Activated CD8-positive, alpha-beta memory T cell treated with anti-CD3 and anti-CD28 coated beads, Interleukin-2, amount 10 ng/mL, durations not matched to agents 7 days and 5 days (primary cell): ENCODE measurements around the gene TCP11L1. TPM values are rescaled to one million over a fixed set of nuclear protein-coding genes. Genes with fewer than 3 reads are reported as not detected.
"Not testable (repeated sequence)": the region's sequence is repeated elsewhere in the genome, so short reads cannot be mapped to it uniquely, and the experiment has no call there.

ENCODE experiments used
- ATAC-seq: fragments of 150-1000 bp; cut with Tn5 transposase; one replicate; pipeline ENCODE4 v1.10.0; 2021; ENCODE audit warnings: moderate library complexity
- CTCF ChIA-PET: fragments of 350-600 bp; sonication (Branson Sonifier 250); formaldehyde crosslinking; loops from one replicate; lab custom pipeline; 2021; ENCODE audit warnings: antibody characterized with exemption; lab: Charles Lee
- DNase-seq: peaks from one replicate; pipeline ENCODE4 v3.0.0-alpha.2; 2020
- H3K27ac Mint-ChIP-seq: one replicate; pipeline ENCODE4 v1.8.0; 2021; ENCODE audit warnings: mild to moderate bottlenecking, mixed read lengths
- H3K27me3 Mint-ChIP-seq: one replicate; pipeline ENCODE4 v1.8.0; 2021; ENCODE audit warnings: mixed read lengths
- H3K36me3 Mint-ChIP-seq: one replicate; pipeline ENCODE4 v1.8.0; 2021; ENCODE audit warnings: mild to moderate bottlenecking, mixed read lengths
- H3K4me1 Mint-ChIP-seq: one replicate; pipeline ENCODE4 v1.8.0; 2021; ENCODE audit warnings: mixed read lengths
- H3K4me3 Mint-ChIP-seq: one replicate; pipeline ENCODE4 v1.8.0; 2021; ENCODE audit warnings: mild to moderate bottlenecking, moderate library complexity, mixed read lengths
- H3K9me3 Mint-ChIP-seq: one replicate; pipeline ENCODE4 v1.8.0; 2022; ENCODE audit warnings: low read depth, mixed read lengths
- total RNA-seq, 2 experiments: library from RNA; stranded (reverse); gene quantifications; one replicate each; pipeline ENCODE4 v1.2.3, GENCODE V29; 2021

The TCP11L1 gene
- total RNA-seq, 2 experiments from 2014 or later: 19.1 to 20.9 TPM

GRCh38 chr11:33040862-33041453, 1.6 kb downstream of the TCP11L1 start:
- H3K9me3 Mint-ChIP-seq: no peaks in the 10 kb centered on the region
- CTCF ChIA-PET: interaction anchor here (1.3 to 2.9 kb wide), 3 partner anchors 24 to 77 kb away, joined by 4 to 15 read pairs (median 9); partner anchors contain the start of gene DEPDC7

GRCh38 chr11:33043221-33043830, 4.0 kb downstream of the TCP11L1 start:
- no peaks in the 10 kb centered on the region for H3K9me3 Mint-ChIP-seq
- no peak for DNase-seq
- no peak for ATAC-seq
- H3K4me3 Mint-ChIP-seq: no peak overlapping the region
- H3K27me3 Mint-ChIP-seq: no peaks in the 10 kb centered on the region
- H3K27ac Mint-ChIP-seq: no peak overlapping the region
- CTCF ChIA-PET: interaction anchor here (1.8 kb wide), 1 partner anchor 35 kb away, joined by 3 read pairs; no protein-coding TSS in a partner anchor
- H3K36me3 Mint-ChIP-seq: peaks cover 40% of the 10 kb centered on the region
- peaks cover 30% of the 10 kb centered on the region for H3K4me1 Mint-ChIP-seq

More at GRCh38 chr11:33040862-33041453, 1.6 kb downstream of the TCP11L1 start:
- H3K27ac Mint-ChIP-seq: peak overlapping the region; percentile 93
- no peak for DNase-seq
- peaks cover 30% of the 10 kb centered on the region for H3K4me1 Mint-ChIP-seq
- peaks cover 22% of the 10 kb centered on the region for H3K36me3 Mint-ChIP-seq
- peak overlapping the region; percentile 90 for H3K4me3 Mint-ChIP-seq
- no peak for ATAC-seq
- peaks cover 5% of the 10 kb centered on the region for H3K27me3 Mint-ChIP-seq

GRCh38 chr11:33044285-33044756, 4.9 kb downstream of the TCP11L1 start:
- CTCF ChIA-PET: interaction anchor here (1.8 kb wide), 1 partner anchor 34 kb away, joined by 3 read pairs; no protein-coding TSS in a partner anchor
- peaks cover 24% of the 10 kb centered on the region for H3K4me1 Mint-ChIP-seq
- no peak overlapping the region for H3K27ac Mint-ChIP-seq
- ATAC-seq (no peak), DNase-seq (no peak)
- H3K27me3 Mint-ChIP-seq: no peaks in the 10 kb centered on the region
- H3K9me3 Mint-ChIP-seq: no peaks in the 10 kb centered on the region
- H3K4me3 Mint-ChIP-seq: no peak overlapping the region
- peaks cover 43% of the 10 kb centered on the region for H3K36me3 Mint-ChIP-seq

GRCh38 chr11:33045551-33046255, 6.3 kb downstream of the TCP11L1 start:
- no peaks in the 10 kb centered on the region for H3K9me3 Mint-ChIP-seq

GRCh38 chr11:33048701-33049100, 9.3 kb downstream of the TCP11L1 start:
- H3K27me3 Mint-ChIP-seq, H3K4me1 Mint-ChIP-seq, ATAC-seq, DNase-seq, H3K9me3 Mint-ChIP-seq, H3K4me3 Mint-ChIP-seq, H3K27ac Mint-ChIP-seq, CTCF ChIA-PET: not testable (repeated sequence)
- peaks cover 41% of the 10 kb centered on the region for H3K36me3 Mint-ChIP-seq

More at GRCh38 chr11:33045551-33046255, 6.3 kb downstream of the TCP11L1 start:
- ATAC-seq (no peak), DNase-seq (no peak)
- Mint-ChIP-seq H3K27ac (no peak overlapping the region), H3K4me3 (no peak overlapping the region), H3K4me1 (peaks cover 18% of the 10 kb centered on the region), H3K36me3 (peaks cover 43% of the 10 kb centered on the region), H3K27me3 (no peaks in the 10 kb centered on the region)
- CTCF ChIA-PET: no interaction called here

- not testable (repeated sequence) for H3K27ac Mint-ChIP-seq, DNase-seq, H3K9me3 Mint-ChIP-seq, H3K4me3 Mint-ChIP-seq, H3K27me3 Mint-ChIP-seq, ATAC-seq, H3K4me1 Mint-ChIP-seq
- CTCF ChIA-PET: interaction anchor here (0.7 kb wide), 1 partner anchor 18 kb away, joined by 3 read pairs; no protein-coding TSS in a partner anchor
- peaks cover 34% of the 10 kb centered on the region for H3K36me3 Mint-ChIP-seq
Measured at GRCh38 chr11:33049565-33050408, 10.4 kb downstream of the TCP11L1 start.

GRCh38 chr11:33052231-33052630, 12.9 kb downstream of the TCP11L1 start:
- Mint-ChIP-seq H3K4me1 (no peaks in the 10 kb centered on the region), H3K9me3 (no peaks in the 10 kb centered on the region), H3K27me3 (no peaks in the 10 kb centered on the region), H3K27ac (no peak overlapping the region), H3K36me3 (peaks cover 17% of the 10 kb centered on the region), H3K4me3 (no peak overlapping the region)
- no peak for DNase-seq
- ATAC-seq: no peak
- CTCF ChIA-PET: interaction anchor here (1.8 kb wide), 1 partner anchor 13 kb away, joined by 10 read pairs; no protein-coding TSS in a partner anchor

- DNase-seq (no peak), ATAC-seq (no peak)
- CTCF ChIA-PET: interaction anchor here (2.7 kb wide), 1 partner anchor 10 kb away, joined by 13 read pairs; no protein-coding TSS in a partner anchor
- Mint-ChIP-seq H3K4me1 (peaks cover 5% of the 10 kb centered on the region), H3K9me3 (no peaks in the 10 kb centered on the region), H3K36me3 (peaks cover 20% of the 10 kb centered on the region), H3K27ac (no peak overlapping the region), H3K27me3 (no peaks in the 10 kb centered on the region), H3K4me3 (no peak overlapping the region)
Measured at GRCh38 chr11:33055375-33055774, 16.0 kb downstream of the TCP11L1 start.

- peaks cover 12% of the 10 kb centered on the region for H3K4me1 Mint-ChIP-seq
- no peak overlapping the region for H3K4me3 Mint-ChIP-seq
- CTCF ChIA-PET: interaction anchor here (2.7 kb wide), 1 partner anchor 8 kb away, joined by 13 read pairs; no protein-coding TSS in a partner anchor
- no peaks in the 10 kb centered on the region for H3K9me3 Mint-ChIP-seq
- DNase-seq (no peak), ATAC-seq (no peak)
- no peaks in the 10 kb centered on the region for H3K27me3 Mint-ChIP-seq
- no peak overlapping the region for H3K27ac Mint-ChIP-seq
- peaks cover 24% of the 10 kb centered on the region for H3K36me3 Mint-ChIP-seq
Measured at GRCh38 chr11:33057284-33057683, 17.9 kb downstream of the TCP11L1 start.

GRCh38 chr11:33059331-33060007, 20.1 kb downstream of the TCP11L1 start:
- Mint-ChIP-seq H3K4me1 (peaks cover 31% of the 10 kb centered on the region), H3K36me3 (peaks cover 32% of the 10 kb centered on the region), H3K27ac (no peak overlapping the region), H3K4me3 (no peak overlapping the region), H3K27me3 (no peaks in the 10 kb centered on the region), H3K9me3 (no peaks in the 10 kb centered on the region)
- no peak for ATAC-seq
- CTCF ChIA-PET: interaction anchor here (1.6 kb wide), 1 partner anchor 94 kb away, joined by 3 read pairs; no protein-coding TSS in a partner anchor
- no peak for DNase-seq

- CTCF ChIA-PET: interaction anchor here (0.6 to 1.7 kb wide), 3 partner anchors 28 to 344 kb away, joined by 3 read pairs; no protein-coding TSS in a partner anchor
- no peak overlapping the region for H3K4me3 Mint-ChIP-seq
- peaks cover 35% of the 10 kb centered on the region for H3K36me3 Mint-ChIP-seq
- no peak for DNase-seq
- H3K27ac Mint-ChIP-seq: no peak overlapping the region
- no peaks in the 10 kb centered on the region for H3K9me3 Mint-ChIP-seq
- no peak for ATAC-seq
- H3K4me1 Mint-ChIP-seq: peaks cover 37% of the 10 kb centered on the region
- no peaks in the 10 kb centered on the region for H3K27me3 Mint-ChIP-seq
Measured at GRCh38 chr11:33060271-33060670, 20.9 kb downstream of the TCP11L1 start.

- CTCF ChIA-PET: interaction anchor here (1.0 to 1.7 kb wide), 3 partner anchors 29 to 113 kb away, joined by 3 read pairs; no protein-coding TSS in a partner anchor
- H3K4me1 Mint-ChIP-seq: peaks cover 37% of the 10 kb centered on the region
- H3K36me3 Mint-ChIP-seq: peaks cover 39% of the 10 kb centered on the region
- ATAC-seq (no peak), DNase-seq (no peak)
- no peak overlapping the region for H3K27ac Mint-ChIP-seq
- no peak overlapping the region for H3K4me3 Mint-ChIP-seq
- H3K27me3 Mint-ChIP-seq: no peaks in the 10 kb centered on the region
- no peaks in the 10 kb centered on the region for H3K9me3 Mint-ChIP-seq
Measured at GRCh38 chr11:33062137-33062536, 22.8 kb downstream of the TCP11L1 start.
